NCI-H2029 (cell line): ENCODE results near the gene STX11.

Source experiments
- DNase-seq: peaks from one replicate; lab custom pipeline; 2025; lab: John Stamatoyannopoulos, UW

The STX11 gene

DNA sequence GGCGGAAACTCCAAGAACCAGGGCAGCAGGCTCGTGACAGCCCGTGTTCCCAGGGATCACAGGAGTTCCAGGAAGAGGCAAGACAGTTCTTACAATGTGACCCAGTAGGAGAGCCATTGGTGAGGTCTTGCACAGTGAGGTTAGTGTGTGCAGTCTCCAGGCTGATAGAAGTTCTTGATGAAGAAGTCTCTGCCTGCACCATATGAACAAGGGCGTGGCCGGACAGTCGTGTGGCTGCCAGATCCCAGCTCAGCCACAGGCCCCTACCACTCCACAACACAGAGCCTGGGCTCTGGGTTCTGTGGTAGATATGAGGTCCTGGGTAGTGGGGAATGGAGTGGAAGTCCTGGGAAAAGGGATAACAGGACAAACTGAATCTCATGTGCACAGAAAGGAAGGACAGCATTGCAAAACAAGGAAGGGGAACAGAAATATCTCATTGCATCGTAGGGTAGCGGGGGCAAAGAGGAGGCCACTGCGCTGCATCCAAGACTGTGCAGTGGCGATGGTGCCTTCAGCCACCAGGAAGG, 65.2 kb downstream of the STX11 start:
- DNase-seq: no peak

DNA sequence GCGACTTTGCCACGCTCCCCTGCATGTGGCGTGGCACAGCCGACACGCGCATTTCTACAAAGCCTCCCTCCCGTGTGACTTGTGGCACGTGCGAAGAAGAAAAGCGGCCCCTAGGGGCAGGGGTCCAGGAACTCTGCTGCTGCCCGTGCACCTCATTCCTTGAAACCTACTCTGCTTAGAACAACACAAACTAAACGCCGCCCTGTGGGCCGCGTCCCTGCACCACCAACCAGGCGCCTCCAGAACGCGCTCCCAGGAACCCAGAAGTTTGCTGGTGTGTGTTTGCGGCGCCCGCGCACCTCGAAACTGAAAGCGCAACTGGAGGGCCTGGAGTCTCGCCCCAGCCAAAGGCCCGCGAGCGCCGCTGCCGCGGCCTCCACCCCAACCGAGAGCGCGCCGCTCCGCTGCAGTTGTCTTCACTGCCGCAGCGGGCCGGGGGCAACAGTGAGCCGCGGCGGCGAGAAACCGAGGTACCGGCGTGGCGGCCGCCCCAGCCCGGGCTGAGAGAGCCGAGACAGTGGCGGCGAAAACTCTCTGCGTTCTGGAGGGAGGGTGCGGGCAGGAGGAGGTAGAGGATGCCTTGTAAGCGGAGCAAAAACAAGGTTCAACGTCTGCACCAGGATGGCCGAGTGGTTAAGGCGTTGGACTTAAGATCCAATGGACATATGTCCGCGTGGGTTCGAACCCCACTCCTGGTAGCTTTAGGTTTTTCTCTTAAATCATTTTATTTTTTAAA, 65.8 kb downstream of the STX11 start:
- DNase-seq: peak; percentile 84

DNA sequence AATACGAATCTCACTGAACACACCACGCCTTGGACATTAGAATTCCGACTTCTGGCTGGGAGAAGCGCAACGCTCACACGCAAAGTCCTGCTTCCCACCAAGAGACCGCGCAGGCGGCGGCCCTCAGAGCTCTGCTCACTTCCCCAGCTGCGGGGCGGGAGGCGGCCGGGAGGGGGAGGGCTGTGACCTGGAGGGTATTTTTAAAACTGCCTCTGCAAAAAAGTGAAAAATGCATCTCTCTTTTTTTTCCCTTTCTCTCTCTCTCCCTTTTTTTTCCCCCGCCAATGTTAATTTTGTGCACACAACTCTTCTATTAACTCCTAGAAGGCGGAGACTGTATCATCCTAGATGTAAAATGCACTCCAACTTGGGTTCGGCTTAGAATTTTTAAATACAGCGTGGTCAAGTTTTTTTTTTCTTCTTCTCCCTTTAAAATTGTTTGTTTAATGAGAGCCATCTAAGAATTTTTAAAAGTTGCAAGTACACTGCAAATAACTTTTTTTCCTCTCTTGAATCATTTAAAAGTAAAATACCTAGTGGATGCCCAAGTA, 66.4 kb downstream of the STX11 start:
- no peak for DNase-seq

DNA sequence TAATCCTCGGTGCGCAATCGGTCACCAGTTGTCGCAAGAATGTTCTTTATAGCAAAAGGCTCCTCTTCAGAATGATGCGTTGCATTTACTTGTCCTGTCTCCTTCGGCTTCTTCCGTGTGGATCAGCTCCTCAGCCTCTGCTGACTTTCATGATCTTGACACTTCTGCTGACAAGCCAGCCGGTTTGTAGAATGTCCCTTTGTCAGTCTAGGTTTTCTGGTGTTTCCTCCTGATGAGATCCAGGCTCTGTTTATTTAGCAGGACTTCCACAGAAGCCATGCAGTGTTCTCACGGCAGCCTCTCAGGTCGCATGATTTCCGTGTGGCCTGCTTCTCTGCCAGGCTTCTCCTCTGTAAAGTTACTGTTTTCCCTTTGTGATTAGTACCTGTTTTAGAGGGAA, 66.9 kb downstream of the STX11 start:
- DNase-seq: no peak

DNA sequence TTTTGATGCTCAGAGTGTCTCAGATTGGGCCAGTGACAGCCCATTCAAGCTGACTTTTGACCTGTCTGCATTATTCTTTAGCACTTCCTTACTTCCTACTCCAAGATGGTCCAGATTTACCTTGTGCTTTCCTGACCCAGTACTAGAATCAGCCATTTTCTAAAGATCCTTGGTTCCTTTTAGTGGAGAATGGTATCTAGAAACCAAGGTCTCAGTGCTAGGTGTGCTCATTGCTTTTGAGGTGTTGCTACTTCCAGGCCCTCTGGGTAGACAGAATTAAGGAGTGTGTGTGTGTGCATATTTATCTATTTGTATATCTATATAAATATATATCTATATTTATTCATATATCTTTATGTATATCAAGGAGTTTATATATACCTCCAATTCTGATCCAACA, 67.5 kb downstream of the STX11 start:
- no peak for DNase-seq

DNA sequence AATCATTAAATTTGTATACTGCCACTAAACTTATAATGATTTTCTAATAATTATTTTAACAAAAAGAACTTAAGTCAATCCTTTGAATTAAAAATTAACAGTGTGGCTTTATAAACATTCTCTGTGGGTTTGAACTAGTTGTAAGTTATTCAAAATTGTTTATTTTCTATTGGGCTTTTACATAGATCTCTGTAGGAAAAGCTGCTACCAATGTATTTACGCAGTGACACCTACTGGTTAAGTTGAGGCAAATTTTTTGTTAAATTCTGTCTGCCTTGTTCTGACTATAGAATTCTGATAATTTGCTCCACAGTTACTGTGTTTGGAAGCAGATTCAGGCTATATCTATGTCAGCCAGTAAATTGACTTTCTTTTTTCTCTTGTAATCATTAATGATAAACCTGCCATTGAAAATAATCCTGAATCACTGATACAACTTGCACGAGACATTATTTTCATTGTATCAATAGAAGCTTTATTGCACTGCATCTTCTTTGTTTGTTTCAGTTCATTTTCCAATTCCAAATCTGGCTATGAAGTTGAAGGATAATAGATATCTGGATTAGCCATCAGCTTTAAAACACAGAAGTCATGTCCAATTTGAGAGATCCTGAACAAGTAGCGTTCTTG, 68.9 kb downstream of the STX11 start:
- DNase-seq: peak; percentile 0

DNA sequence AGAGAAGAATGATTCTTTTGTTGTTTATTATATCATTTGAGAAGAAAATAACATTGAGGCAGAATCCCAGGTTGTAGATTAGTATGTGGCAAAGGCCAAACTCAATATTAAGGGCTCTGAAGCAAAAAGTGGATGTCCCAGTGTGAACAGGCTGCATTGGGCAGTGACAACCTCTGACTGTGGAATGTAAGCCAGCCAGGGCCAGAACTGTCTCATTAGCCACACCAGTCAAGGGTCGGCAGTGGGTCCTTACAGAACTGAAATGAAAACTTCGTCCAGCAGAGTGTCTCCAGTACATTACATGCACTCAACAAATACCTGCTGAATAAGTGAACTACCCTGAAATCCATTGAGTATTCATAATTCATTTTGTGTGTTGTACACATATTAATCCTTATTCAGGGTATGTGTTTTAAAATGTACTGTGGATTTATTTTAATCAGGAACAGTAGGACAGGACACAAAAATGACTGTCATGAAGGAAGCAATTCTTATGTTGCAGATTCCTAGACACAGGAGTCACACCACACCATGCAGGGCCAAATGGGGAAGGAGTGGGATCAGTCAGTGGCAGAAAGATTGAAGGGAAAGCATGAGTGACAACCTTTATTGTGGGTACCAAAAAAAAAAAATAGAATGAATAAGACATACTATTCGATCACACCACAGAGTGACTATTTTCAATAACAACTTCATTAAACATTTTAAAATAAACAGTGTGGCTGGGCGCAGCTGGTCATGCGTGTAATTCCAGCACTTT, 69.9 kb downstream of the STX11 start:
- no peak for DNase-seq

DNA sequence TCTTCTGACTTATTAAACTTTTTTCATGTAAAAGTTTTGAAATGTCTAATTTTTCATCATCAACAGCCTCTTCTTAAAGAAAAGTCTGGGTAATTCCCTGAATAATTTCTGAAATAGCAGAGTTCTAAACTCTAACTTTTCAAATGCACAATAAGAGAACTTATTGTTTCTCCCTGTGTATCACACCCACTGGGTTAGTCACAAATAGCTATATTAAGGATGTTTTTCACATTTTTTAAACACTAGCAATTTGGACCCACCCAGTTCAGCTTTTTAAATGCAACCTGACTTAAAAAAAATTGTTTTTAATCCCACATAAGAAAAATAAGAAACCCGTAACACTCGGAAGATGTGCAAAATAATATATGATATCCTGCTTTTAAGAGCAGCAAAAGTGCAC, 73.4 kb downstream of the STX11 start:
- DNase-seq: no peak

DNA sequence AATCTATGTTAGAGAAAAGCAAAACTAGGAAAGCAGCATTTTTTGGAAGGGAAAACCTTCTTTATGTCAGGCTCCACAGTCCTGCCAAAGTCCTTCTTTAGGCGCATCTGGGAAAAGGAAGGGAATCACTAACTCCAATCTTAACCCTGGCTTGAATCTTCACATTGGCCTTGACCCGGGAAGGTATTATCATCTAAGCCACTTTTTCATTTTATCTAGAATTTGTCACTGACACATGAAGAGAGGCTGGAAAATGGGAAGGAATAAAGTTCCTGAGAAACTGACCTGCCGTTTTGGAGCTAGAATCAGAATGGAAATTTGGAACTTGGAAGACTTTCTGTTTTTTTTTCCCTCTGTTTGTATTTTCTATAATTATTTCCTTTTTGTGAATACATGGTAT, 81.4 kb downstream of the STX11 start:
- no peak for DNase-seq

DNA sequence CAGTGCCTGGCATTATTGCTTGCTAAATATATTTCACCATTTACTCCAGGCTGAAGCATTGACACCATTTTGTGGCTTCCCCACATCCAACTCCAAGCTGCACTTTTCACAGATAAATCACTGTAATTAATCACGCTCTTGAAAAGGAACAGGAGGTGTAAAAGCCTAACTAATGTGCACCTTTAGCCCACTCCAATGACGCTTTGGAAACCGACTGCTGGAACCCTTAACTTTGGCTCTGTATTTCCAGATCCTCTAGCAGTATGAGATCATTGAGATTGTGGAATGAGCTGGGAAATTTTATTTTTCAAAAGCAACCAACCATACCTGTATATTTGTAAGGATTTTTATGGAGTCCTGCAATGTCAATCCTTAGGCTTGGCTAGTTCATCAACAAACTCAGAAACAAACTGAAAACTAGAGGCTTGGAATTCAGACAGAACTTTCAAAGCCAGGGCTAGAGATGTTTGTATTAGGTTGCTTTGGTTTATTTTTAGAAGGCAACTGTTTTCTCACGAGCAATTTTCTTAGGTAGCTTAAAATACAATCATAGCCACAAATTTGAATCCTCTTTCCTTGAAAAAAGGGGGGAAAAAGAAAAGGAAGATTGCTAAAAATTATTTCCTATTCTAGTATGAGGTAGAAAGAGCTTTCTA, 82.0 kb downstream of the STX11 start:
- no peak for DNase-seq

DNA sequence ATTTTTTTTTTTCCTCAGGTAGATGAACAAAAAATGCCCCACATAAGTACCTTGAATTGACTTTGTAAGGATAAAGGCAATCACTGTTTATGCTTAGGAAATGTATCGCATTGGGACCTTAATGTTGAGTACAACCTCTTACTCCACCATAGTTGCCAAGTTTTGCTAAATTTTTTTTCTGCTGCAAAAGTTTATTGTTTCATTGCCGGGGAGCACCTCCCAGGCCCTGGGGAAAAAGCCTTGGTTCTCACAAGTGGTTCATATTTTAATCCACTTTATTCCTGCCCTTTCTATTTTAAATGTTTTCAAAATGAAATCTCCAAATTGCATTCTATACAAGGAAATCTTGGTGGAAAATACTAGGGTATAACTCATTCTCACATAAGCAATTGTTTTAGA, 82.5 kb downstream of the STX11 start:
- DNase-seq: no peak

DNA sequence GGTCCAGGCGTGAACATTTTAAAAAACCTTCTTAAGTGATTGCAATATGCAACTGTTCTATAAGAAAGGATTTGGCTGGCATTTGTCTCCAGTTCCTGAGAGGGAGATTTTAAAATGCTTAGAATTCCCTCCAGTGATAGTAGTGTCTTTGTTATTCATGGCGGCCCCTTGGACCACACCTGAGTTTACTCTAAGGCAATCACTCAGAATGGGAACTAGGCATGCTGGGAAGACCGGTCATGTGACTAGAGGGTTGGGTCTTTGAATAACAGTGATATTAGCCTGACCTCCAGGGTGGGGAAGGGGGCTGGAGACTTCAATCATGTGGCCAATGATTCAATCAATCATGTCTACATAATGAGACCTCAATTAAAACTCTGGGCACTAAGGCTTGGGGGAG, 84.1 kb downstream of the STX11 start:
- no peak for DNase-seq

DNA sequence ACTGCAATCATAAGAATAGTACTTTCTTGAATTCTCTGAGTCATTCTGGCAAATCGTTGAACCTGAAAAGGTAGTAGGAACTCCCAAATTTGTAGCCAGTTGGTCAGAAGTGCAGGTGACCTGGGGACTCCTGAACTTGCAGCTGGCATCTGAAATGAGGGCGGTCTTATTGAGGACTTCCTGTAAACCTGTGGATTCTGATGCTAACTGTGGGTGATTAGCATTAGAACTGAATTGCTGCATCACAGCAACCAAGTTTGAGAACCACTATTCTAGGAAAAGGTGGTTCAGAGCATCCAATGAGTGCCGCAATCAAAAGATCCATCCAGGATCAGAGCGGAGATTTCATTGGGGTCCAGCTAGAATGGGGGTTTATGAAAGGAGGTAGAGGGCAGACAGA, 84.6 kb downstream of the STX11 start:
- DNase-seq: no peak
